Stimulated activated CD4-positive, alpha-beta T cell treated with anti-CD3 and anti-CD28 coated beads, TNF-alpha, amount 100 ng/mL, for 1 hour (primary cell): ENCODE data around the gene LEO1.

ENCODE experiments used
- DNase-seq, 3 donors: peaks; one replicate each; pipeline ENCODE4 v3.0.0-alpha.2; 2020; ENCODE audit warnings: low read depth in 3 of 3, low spot score in 1 of 3

Gene LEO1

GRCh38 chr15:51931638-51932037 lies 39.9 kb downstream of the LEO1 start:
- DNase-seq: no peak

- DNase-seq: no peak
Measured at GRCh38 chr15:51931016-51931415, 40.6 kb downstream of the LEO1 start.

- no peak for DNase-seq
Measured at GRCh38 chr15:51926809-51927208, 44.8 kb downstream of the LEO1 start.

GRCh38 chr15:51924156-51925068 lies 47.2 kb downstream of the LEO1 start:
- no peak for DNase-seq

- DNase-seq: no peak
Measured at GRCh38 chr15:51917493-51917892, 54.1 kb downstream of the LEO1 start.

- DNase-seq: no peak
Measured at GRCh38 chr15:51912528-51912927, 59.0 kb downstream of the LEO1 start.

GRCh38 chr15:51909584-51909983 lies 62.0 kb downstream of the LEO1 start:
- no peak for DNase-seq

GRCh38 chr15:51908316-51908715 lies 63.3 kb downstream of the LEO1 start:
- no peak for DNase-seq

GRCh38 chr15:51907136-51907862 lies 64.3 kb downstream of the LEO1 start:
- no peak for DNase-seq

GRCh38 chr15:51904931-51905330 lies 66.6 kb downstream of the LEO1 start:
- no peak for DNase-seq

GRCh38 chr15:51904421-51904820 lies 67.2 kb downstream of the LEO1 start:
- no peak for DNase-seq

- no peak for DNase-seq
Measured at GRCh38 chr15:51889486-51889885, 82.1 kb downstream of the LEO1 start.

GRCh38 chr15:51888593-51889195 lies 82.9 kb downstream of the LEO1 start:
- no peak for DNase-seq
